Subcutaneous adipose tissue (tissue), 4 donors: ENCODE results near the gene TRIM50. TPM values are rescaled to one million over a fixed set of nuclear protein-coding genes. Genes with fewer than 3 reads are reported as not detected.
"Not testable (repeated sequence)": the region's sequence is repeated elsewhere in the genome, so short reads cannot be mapped to it uniquely, and the experiment has no call there.

Experiments
- total RNA-seq, 4 donors: library from RNA; depleted of rRNA; stranded (reverse); fragments of >200 nt; gene quantifications; one replicate each; pipeline ENCODE4 v1.1.0, GENCODE V29; 2016
- TF ChIP-seq, protein P1 (sequence below): fragments of 450-650 bp; IDR thresholded peaks from one replicate; pipeline ENCODE4 v1.5.1; 2016; ENCODE audit warnings: low read depth, mild to moderate bottlenecking, control low read depth, antibody characterized with exemption, moderate library complexity

Gene TRIM50
- 1 to 10 TPM in 1 of 4 donors, under 1 TPM in 2, not detected in 1; 0.34 to 1.8 (median 0.94) TPM for total RNA-seq

- TF ChIP-seq, protein P1, sequence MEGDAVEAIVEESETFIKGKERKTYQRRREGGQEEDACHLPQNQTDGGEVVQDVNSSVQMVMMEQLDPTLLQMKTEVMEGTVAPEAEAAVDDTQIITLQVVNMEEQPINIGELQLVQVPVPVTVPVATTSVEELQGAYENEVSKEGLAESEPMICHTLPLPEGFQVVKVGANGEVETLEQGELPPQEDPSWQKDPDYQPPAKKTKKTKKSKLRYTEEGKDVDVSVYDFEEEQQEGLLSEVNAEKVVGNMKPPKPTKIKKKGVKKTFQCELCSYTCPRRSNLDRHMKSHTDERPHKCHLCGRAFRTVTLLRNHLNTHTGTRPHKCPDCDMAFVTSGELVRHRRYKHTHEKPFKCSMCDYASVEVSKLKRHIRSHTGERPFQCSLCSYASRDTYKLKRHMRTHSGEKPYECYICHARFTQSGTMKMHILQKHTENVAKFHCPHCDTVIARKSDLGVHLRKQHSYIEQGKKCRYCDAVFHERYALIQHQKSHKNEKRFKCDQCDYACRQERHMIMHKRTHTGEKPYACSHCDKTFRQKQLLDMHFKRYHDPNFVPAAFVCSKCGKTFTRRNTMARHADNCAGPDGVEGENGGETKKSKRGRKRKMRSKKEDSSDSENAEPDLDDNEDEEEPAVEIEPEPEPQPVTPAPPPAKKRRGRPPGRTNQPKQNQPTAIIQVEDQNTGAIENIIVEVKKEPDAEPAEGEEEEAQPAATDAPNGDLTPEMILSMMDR, result not testable (repeated sequence)
Measured at GRCh38 chr7:73327922-73328321, at the start of gene TRIM50, which contains the start of gene FKBP6. Gene TRIM50, minus strand, starts transcription at chr7:73328082. Its CDS starts 3,295 bp downstream, at chr7:73324787. Gene FKBP6, plus strand, starts transcription at chr7:73328161. Its CDS starts 268 bp downstream, at chr7:73328429.

GRCh38 chr7:73376671-73377412 lies 49.0 kb upstream of the TRIM50 start:
- TF ChIP-seq, protein P1, result no peak

GRCh38 chr7:73373741-73374140 lies 45.9 kb upstream of the TRIM50 start:
- TF ChIP-seq, protein P1, result no peak

- TF ChIP-seq, protein P1, result no peak
Measured at GRCh38 chr7:73369622-73370021, 41.7 kb upstream of the TRIM50 start.

GRCh38 chr7:73369009-73369408 lies 41.1 kb upstream of the TRIM50 start:
- TF ChIP-seq, protein P1, result no peak

- TF ChIP-seq, protein P1, result no peak
Measured at GRCh38 chr7:73366990-73367389, 39.1 kb upstream of the TRIM50 start.

GRCh38 chr7:73366127-73366526 lies 38.2 kb upstream of the TRIM50 start:
- TF ChIP-seq, protein P1, result no peak
